GM21737 (cell line): ENCODE measurements around the gene SPG21.

Experiments used
- ATAC-seq: cut with Tn5 transposase; IDR thresholded peaks from one replicate; pipeline ENCODE4 v1.9.1; 2021; ENCODE audit warnings: mild to moderate bottlenecking, moderate library complexity; ENCODE audit not compliant: unreplicated experiment

The SPG21 gene

GRCh38 chr15:64943512-64944225 lies 46.0 kb downstream of the SPG21 start:
- ATAC-seq = no peak

- no peak for ATAC-seq
These were observed 47.4 kb downstream of the SPG21 start for GRCh38 chr15:64942356-64942755.

DNA sequence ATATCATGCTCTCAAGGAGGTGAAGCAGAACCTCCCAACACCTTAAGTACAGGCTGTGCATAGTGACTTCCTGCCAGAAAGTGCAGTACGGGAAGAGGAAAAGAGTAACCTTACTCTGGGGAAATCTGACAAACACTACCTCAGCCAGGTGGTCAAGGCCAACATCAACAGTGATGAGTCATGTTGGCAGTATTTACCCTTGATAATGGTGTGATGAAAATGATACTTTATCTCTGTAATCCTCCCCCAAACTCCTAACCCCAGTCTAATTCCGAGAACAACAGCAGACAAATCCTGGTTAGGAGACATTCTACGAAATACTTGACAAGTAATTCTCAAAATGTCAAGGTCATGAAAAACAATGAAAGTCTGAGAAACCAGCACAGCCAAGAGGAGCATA lies 51.5 kb downstream of the SPG21 start:
- ATAC-seq = no peak

DNA sequence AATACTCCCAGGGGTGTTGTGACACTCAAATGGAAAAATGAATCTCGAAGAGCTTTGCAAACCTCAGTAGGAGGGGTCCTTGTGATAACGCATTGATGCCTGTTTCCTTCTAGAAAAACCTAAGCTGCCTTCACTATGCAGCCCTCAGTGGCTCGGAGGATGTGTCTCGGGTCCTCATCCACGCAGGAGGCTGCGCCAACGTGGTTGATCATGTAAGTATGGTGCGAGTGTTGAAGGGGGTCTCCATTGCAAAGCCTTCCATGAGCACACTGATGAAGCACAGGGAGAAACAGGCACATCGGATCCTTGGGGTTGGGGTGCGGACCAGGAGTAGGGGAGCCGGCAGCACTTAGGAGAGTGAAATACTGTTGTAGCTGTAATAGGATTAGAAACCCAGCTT lies 55.7 kb downstream of the SPG21 start:
- no peak for ATAC-seq

- no peak for ATAC-seq
These were observed 58.3 kb downstream of the SPG21 start for GRCh38 chr15:64931381-64931780.

- no peak for ATAC-seq
These were observed 58.8 kb downstream of the SPG21 start for GRCh38 chr15:64930778-64931371.

GRCh38 chr15:64930019-64930652 lies 59.6 kb downstream of the SPG21 start:
- ATAC-seq = no peak

- ATAC-seq = no peak
These were observed 61.0 kb downstream of the SPG21 start for GRCh38 chr15:64928626-64929220.

- no peak for ATAC-seq
These were observed 63.1 kb downstream of the SPG21 start for GRCh38 chr15:64926661-64927060.

GRCh38 chr15:64925335-64926330 lies 64.1 kb downstream of the SPG21 start:
- no peak for ATAC-seq

- ATAC-seq = no peak
These were observed 66.2 kb downstream of the SPG21 start for GRCh38 chr15:64923546-64923945.

- no peak for ATAC-seq
These were observed 68.0 kb downstream of the SPG21 start for GRCh38 chr15:64921711-64922110.

DNA sequence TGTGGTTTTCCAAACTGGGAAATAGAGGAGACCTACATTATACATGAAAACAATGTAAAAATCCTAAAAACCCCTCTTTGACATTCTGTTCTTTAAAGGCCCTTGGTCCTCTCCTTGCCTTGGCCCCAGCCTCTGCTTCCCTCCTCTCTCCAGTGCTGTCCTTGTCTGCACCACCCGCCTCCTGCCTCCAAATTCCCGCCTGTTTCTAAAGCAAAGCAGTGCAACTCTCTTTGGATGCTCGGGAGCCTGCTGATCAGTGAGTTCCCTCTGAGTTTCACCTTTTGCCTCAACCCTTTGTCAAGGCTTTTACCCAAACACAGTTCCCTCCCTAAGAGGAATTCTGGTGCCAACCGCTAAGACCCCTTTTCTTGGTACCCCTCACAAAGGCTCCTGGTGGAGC lies 70.0 kb downstream of the SPG21 start:
- no peak for ATAC-seq

- ATAC-seq = no peak
These were observed 72.5 kb downstream of the SPG21 start for GRCh38 chr15:64917211-64917610.

- ATAC-seq = no peak
These were observed 73.3 kb downstream of the SPG21 start for GRCh38 chr15:64916365-64916764.

GRCh38 chr15:64915518-64916227 lies 74.0 kb downstream of the SPG21 start:
- ATAC-seq = no peak
